Neutrophil (primary cell): ENCODE measurements around the gene ACTR6.

ENCODE experiments used
- H3K27ac ChIP-seq: fragments of 200-600 bp; sonication (generic); 2 replicates; pipeline ENCODE4 v1.5.1; 2016; ENCODE audit warnings: mild to moderate bottlenecking, moderate library complexity
- H3K27me3 ChIP-seq: fragments of 200-600 bp; sonication (generic); 2 replicates; pipeline ENCODE4 v1.6.0; 2016; ENCODE audit warnings: mild to moderate bottlenecking
- H3K36me3 ChIP-seq: fragments of 200-600 bp; sonication (generic); 2 replicates; pipeline ENCODE4 v1.5.1; 2017
- H3K4me1 ChIP-seq, 2 experiments: fragments of 200-600 bp in 1 of 2; sonication (generic) in 1 of 2; 1 replicate in 1 of 2; 2 replicates in 1 of 2; pipeline versions ENCODE4 v1.5.1 to v1.6.1; 2013 to 2016; ENCODE audit warnings: low read depth in 1 of 2, low read length in 1 of 2, mild to moderate bottlenecking in 1 of 2, moderate library complexity in 1 of 2; ENCODE audit not compliant: control insufficient read depth in 1 of 2, insufficient read depth in 1 of 2
- H3K4me3 ChIP-seq, 2 experiments: fragments of 200-600 bp in 1 of 2; sonication (generic) in 1 of 2; 1 replicate in 1 of 2; 2 replicates in 1 of 2; pipeline ENCODE4 v1.5.1; 2013 to 2016; ENCODE audit warnings: low read depth in 1 of 2, low read length in 1 of 2, mild to moderate bottlenecking in 1 of 2, moderate library complexity in 1 of 2
- H3K9me3 ChIP-seq: fragments of 200-600 bp; sonication (generic); 2 replicates; pipeline ENCODE4 v1.5.1; 2016
- TF ChIP-seq, protein P1 (sequence below): fragments of 200-600 bp; sonication (generic); IDR thresholded peaks from 2 replicates; pipeline ENCODE4 v1.5.1; 2016; ENCODE audit warnings: antibody characterized with exemption

Gene ACTR6

DNA sequence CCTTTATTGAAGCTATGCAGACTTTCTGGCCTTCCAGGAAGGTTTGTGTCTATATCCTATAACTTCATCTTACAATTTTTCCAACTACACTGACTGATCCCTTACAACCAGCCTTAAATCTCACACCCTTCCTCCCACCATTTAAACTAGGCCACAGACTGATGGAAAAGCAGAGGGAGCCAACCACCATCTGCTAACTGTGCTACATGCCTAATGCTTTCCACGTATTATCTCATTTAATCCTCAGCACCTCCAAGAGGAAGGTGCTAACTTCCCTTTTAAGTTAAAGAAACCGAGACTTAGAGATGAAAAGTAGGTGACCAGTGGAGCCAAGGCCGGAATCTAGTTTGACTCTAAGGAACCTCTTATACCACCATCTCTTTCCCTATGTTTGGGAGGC lies 35.3 kb upstream of the ACTR6 start:
- H3K9me3 ChIP-seq, result no peaks in the 10 kb centered on the region
- TF ChIP-seq, protein P1, sequence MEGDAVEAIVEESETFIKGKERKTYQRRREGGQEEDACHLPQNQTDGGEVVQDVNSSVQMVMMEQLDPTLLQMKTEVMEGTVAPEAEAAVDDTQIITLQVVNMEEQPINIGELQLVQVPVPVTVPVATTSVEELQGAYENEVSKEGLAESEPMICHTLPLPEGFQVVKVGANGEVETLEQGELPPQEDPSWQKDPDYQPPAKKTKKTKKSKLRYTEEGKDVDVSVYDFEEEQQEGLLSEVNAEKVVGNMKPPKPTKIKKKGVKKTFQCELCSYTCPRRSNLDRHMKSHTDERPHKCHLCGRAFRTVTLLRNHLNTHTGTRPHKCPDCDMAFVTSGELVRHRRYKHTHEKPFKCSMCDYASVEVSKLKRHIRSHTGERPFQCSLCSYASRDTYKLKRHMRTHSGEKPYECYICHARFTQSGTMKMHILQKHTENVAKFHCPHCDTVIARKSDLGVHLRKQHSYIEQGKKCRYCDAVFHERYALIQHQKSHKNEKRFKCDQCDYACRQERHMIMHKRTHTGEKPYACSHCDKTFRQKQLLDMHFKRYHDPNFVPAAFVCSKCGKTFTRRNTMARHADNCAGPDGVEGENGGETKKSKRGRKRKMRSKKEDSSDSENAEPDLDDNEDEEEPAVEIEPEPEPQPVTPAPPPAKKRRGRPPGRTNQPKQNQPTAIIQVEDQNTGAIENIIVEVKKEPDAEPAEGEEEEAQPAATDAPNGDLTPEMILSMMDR, result no peak
- peaks cover 7% of the 10 kb centered on the region for H3K27me3 ChIP-seq
- H3K27ac ChIP-seq, result no peak overlapping the region
- no peak overlapping the region for H3K4me3 ChIP-seq
- H3K4me1 ChIP-seq, result peaks cover 3 to 8% of the 10 kb centered on the region in 2 experiments
- no peaks in the 10 kb centered on the region for H3K36me3 ChIP-seq

DNA sequence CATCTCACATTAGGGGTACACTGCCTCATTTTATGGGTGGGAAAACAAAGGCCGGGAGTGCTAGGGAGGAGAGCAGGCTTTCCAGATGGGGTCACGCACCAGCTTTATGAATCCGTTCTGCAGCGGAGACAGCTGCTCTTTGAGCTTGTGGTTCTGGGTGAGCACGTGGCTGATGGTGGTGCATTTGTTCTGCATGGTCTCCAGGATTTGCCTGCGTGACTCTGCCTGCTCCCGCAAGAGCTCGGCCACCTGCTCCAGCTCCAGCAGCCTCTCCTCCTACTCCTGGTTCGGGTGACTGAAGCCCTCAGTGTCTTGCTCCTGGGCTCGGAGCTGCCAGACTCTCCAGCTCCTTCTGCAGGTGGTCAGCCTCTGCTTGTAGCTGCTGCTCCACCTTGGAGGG lies 34.4 kb upstream of the ACTR6 start:
- H3K4me3 ChIP-seq, result no peak overlapping the region
- no peaks in the 10 kb centered on the region for H3K36me3 ChIP-seq
- H3K4me1 ChIP-seq, result peaks cover 3 to 8% of the 10 kb centered on the region in 2 experiments
- TF ChIP-seq, protein P1, result no peak
- no peaks in the 10 kb centered on the region for H3K9me3 ChIP-seq
- no peak overlapping the region for H3K27ac ChIP-seq
- peaks cover 7% of the 10 kb centered on the region for H3K27me3 ChIP-seq

GRCh38 chr12:100168562-100168961 lies 32.1 kb upstream of the ACTR6 start:
- peaks cover 2 to 6% of the 10 kb centered on the region in 2 experiments for H3K4me1 ChIP-seq
- no peaks in the 10 kb centered on the region for H3K36me3 ChIP-seq
- H3K4me3 ChIP-seq, result no peak overlapping the region
- TF ChIP-seq, protein P1, result no peak
- no peaks in the 10 kb centered on the region for H3K9me3 ChIP-seq
- H3K27me3 ChIP-seq, result peaks cover 4% of the 10 kb centered on the region
- H3K27ac ChIP-seq, result no peak overlapping the region

DNA sequence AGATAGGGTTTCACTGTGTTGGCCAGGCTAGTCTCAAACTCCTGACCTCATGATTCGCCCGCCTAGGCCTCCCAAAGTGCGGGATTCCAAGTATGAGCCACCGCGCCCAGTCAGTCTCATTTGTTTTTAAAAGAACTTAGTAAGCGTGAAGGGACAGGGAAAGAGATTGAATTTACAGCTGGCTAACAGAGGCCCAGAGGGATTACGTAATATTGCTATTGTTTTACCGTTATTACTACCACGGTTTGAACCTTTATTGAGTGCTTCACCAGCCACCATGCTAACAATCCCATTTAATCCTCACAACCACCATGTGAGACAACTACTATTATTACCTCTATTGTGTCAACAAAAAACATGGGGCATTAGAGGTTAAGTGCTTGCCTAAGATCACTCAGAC lies 31.3 kb upstream of the ACTR6 start:
- H3K4me1 ChIP-seq, result no peaks in the 10 kb centered on the region
- no peak overlapping the region for H3K4me3 ChIP-seq
- TF ChIP-seq, protein P1, result no peak
- H3K36me3 ChIP-seq, result no peaks in the 10 kb centered on the region
- H3K27me3 ChIP-seq, result no peaks in the 10 kb centered on the region
- H3K27ac ChIP-seq, result no peak overlapping the region
- no peaks in the 10 kb centered on the region for H3K9me3 ChIP-seq

- Histone ChIP-seq H3K4me3 (no peak overlapping the region), H3K36me3 (no peaks in the 10 kb centered on the region), H3K27me3 (no peaks in the 10 kb centered on the region), H3K4me1 (no peaks in the 10 kb centered on the region), H3K9me3 (no peaks in the 10 kb centered on the region), H3K27ac (no peak overlapping the region)
- TF ChIP-seq, protein P1, result no peak
Observed at GRCh38 chr12:100170313-100170858, 30.2 kb upstream of the ACTR6 start.

GRCh38 chr12:100171248-100171647 lies 29.4 kb upstream of the ACTR6 start:
- no peaks in the 10 kb centered on the region for H3K9me3 ChIP-seq
- no peaks in the 10 kb centered on the region for H3K4me1 ChIP-seq
- TF ChIP-seq, protein P1, result no peak
- H3K4me3 ChIP-seq, result no peak overlapping the region
- no peaks in the 10 kb centered on the region for H3K27me3 ChIP-seq
- H3K27ac ChIP-seq, result no peak overlapping the region
- H3K36me3 ChIP-seq, result no peaks in the 10 kb centered on the region
